Left lung (tissue), 10 donors: ENCODE data around the gene MYL11. TPM values are rescaled to one million over a fixed set of nuclear protein-coding genes. Genes with fewer than 3 reads are reported as not detected.
A peak's percentile ranks its signal among the peaks of the same experiment; 100 is the strongest.

Experiments
- ATAC-seq: fragments of 200-7000 bp; cut with Tn5 transposase; one replicate; pipeline ENCODE4 v1.9.1; 2020; ENCODE audit warnings: moderate library complexity
- DNase-seq, 4 donors: peaks; one replicate each; pipeline ENCODE4 v3.0.0-alpha.2; 2013 to 2020
- H3K27ac ChIP-seq, 2 donors: fragments of 200-600 bp; sonication (generic) in 1 of 2; one replicate each; pipeline versions ENCODE4 v1.5.0 to v1.8.0; 2020 to 2021
- H3K27me3 ChIP-seq, 2 donors: fragments of 200-600 bp; sonication (generic) in 1 of 2; one replicate each; pipeline versions ENCODE4 v1.5.0 to v1.8.0; 2020 to 2021
- H3K36me3 ChIP-seq, 2 donors: fragments of 200-600 bp; sonication (generic) in 1 of 2; one replicate each; pipeline versions ENCODE4 v1.5.0 to v1.8.0; 2020 to 2021
- H3K4me1 ChIP-seq, 2 donors: fragments of 200-600 bp; one replicate each; pipeline ENCODE4 v1.8.0; 2021
- H3K4me3 ChIP-seq, 2 donors: fragments of 200-600 bp; sonication (generic) in 1 of 2; one replicate each; pipeline versions ENCODE4 v1.5.0 to v1.8.0; 2020 to 2021; ENCODE audit warnings: mild to moderate bottlenecking in 1 of 2
- H3K9me3 ChIP-seq, 2 donors: fragments of 200-600 bp; sonication (generic) in 1 of 2; one replicate each; pipeline versions ENCODE4 v1.5.0 to v1.8.0; 2020 to 2021
- CTCF ChIP-seq, 2 donors: fragments of 200-600 bp; sonication (generic) in 1 of 2; IDR thresholded peaks; one replicate each; pipeline versions ENCODE4 v1.5.0 to v1.8.0; 2021; ENCODE audit warnings: antibody characterized with exemption in 2 of 2
- intact Hi-C, 2 donors: fragments of 100-400 bp; cut with DNase I; formaldehyde crosslinking; loops; one replicate each; pipeline versions ENCODE4 v1.11.2 to v1.14.2; 2022
- polyA plus RNA-seq, 6 donors: library from polyadenylated mRNA; unstranded; fragments of 120-200 nt; gene quantifications; one replicate each; pipeline ENCODE4 v1.2.1, GENCODE V29; 2013; ENCODE audit not compliant: insufficient read length in 6 of 6
- total RNA-seq, 2 donors: library from RNA; stranded (reverse); fragmentation: NEBNext Ultra II Directional; extraction: Animal tissue kit (Norgen Biotek cat#: 25700); gene quantifications; one replicate each; pipeline ENCODE4 v1.2.1, GENCODE V29; 2021
- donor health status: DM: no; HTN: yes; CAD: no.
- donor health status: DM: no; HTN: no; CAD: no.

MYL11 gene
- total and polyA plus RNA-seq, 8 donors: 0.27 to 1.6 (median 0.71) TPM; not detected in 3

GRCh38 chr16:30348929-30349328 lies 25.7 kb upstream of the MYL11 start:
- H3K9me3 ChIP-seq: no peaks in the 10 kb centered on the region
- no peak overlapping the region for H3K27ac ChIP-seq
- intact Hi-C loops: no loop called here
- H3K36me3 ChIP-seq: peaks cover 0 to 51% of the 10 kb centered on the region in 2 donors
- no peak overlapping the region for H3K4me3 ChIP-seq
- DNase-seq (no peak), ATAC-seq (no peak)
- TF ChIP-seq CTCF (IDR thresholded peaks at IDR 0.05): no peak
- peaks cover 12 to 39% of the 10 kb centered on the region in 2 donors for H3K4me1 ChIP-seq
- no peaks in the 10 kb centered on the region for H3K27me3 ChIP-seq

DNA sequence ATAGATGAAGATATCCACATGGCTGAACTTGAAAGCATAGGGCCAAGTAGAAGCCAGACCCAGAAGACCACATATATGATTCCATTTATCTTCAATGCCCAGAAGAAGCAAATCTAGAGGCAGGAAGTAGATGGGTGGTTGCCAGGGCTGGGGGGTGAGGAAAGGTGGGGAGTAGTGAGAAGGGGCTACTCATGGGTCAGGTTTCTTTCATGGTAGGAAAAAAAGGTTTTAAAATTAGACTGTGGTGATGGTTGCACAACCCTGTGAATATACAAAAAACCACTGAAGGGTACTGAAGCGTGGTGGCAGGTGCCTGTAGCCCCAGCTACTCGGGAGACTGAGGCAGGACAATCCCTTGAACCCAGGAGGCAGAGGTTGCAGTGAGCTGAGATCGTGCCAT lies 24.9 kb upstream of the MYL11 start:
- DNase-seq (no peak), ATAC-seq (no peak)
- intact Hi-C loops: no loop called here
- H3K9me3 ChIP-seq: no peaks in the 10 kb centered on the region
- peaks cover 0 to 51% of the 10 kb centered on the region in 2 donors for H3K36me3 ChIP-seq
- H3K4me3 ChIP-seq: no peak overlapping the region
- no peak overlapping the region for H3K27ac ChIP-seq
- peaks cover 18 to 46% of the 10 kb centered on the region in 2 donors for H3K4me1 ChIP-seq
- H3K27me3 ChIP-seq: no peaks in the 10 kb centered on the region
- TF ChIP-seq CTCF (IDR thresholded peaks at IDR 0.05): no peak

DNA sequence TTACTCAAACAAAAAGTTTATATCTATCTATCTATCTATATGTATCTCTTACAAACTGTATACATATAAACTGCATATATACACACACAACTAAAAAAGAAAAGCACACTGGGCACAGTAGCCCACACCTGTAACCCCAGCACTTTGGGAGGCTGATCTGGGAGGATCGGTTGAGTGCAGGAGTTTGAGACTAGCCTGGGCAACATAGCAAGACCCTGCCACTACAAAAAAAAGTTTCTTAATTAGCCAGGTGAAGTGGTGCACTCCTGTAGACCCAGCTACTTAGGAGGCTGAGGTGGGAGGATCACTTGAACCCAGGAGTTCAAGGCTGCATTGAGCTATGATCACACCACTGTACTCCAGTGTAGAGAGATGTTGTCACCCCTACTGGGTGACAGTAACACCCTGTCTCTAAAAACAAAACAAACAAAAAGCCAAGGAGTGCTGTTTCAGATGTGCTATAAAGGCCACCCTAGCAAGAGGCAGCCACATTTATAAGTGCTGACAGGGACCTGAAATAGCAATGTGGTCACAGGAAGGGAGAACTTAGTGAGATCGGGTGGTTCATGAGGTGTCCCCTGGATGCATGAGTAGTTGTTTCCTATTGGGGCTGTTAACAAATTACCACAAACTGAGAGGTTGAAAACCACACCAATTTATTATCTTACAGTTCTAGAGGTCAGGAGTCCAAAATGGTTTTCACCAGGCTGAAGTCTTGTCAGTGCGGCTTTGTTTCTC lies 24.3 kb upstream of the MYL11 start:
- intact Hi-C loops: no loop called here
- ATAC-seq (no peak), DNase-seq (no peak)
- no peak overlapping the region for H3K4me3 ChIP-seq
- peaks cover 0 to 51% of the 10 kb centered on the region in 2 donors for H3K36me3 ChIP-seq
- H3K27me3 ChIP-seq: no peaks in the 10 kb centered on the region
- no peaks in the 10 kb centered on the region for H3K9me3 ChIP-seq
- TF ChIP-seq CTCF (IDR thresholded peaks at IDR 0.05): no peak
- H3K4me1 ChIP-seq: peaks cover 18 to 46% of the 10 kb centered on the region in 2 donors
- peak overlapping the region in 1 of 2 donors; percentile 53 for H3K27ac ChIP-seq

GRCh38 chr16:30351001-30351441 lies 23.6 kb upstream of the MYL11 start:
- intact Hi-C loops: no loop called here
- Histone ChIP-seq H3K27ac (peak overlapping the region in 1 of 2 donors; percentile 53), H3K4me1 (peaks cover 21 to 50% of the 10 kb centered on the region in 2 donors), H3K36me3 (peaks cover 0 to 51% of the 10 kb centered on the region in 2 donors), H3K27me3 (no peaks in the 10 kb centered on the region), H3K9me3 (no peaks in the 10 kb centered on the region), H3K4me3 (no peak overlapping the region)
- no peak for ATAC-seq
- no peak for DNase-seq
- TF ChIP-seq CTCF (IDR thresholded peaks at IDR 0.05): no peak

- H3K27me3 ChIP-seq: no peaks in the 10 kb centered on the region
- H3K36me3 ChIP-seq: peaks cover 0 to 52% of the 10 kb centered on the region in 2 donors
- no peak overlapping the region for H3K4me3 ChIP-seq
- peaks cover 22 to 58% of the 10 kb centered on the region in 2 donors for H3K4me1 ChIP-seq
- no peak for TF ChIP-seq CTCF (IDR thresholded peaks at IDR 0.05)
- H3K27ac ChIP-seq: peak overlapping the region; percentile 26 to 53
- H3K9me3 ChIP-seq: no peaks in the 10 kb centered on the region
- DNase-seq (peak in 1 of 4 donors; percentile 76), ATAC-seq (peak; percentile 28)
- intact Hi-C loops: no loop called here
These were observed 22.8 kb upstream of the MYL11 start for GRCh38 chr16:30351586-30352419.
